HG03439 (cell line): ENCODE measurements around the gene GLI3.
A peak's percentile ranks its signal among the peaks of the same experiment; 100 is the strongest.

Source experiments
- ATAC-seq: cut with Tn5 transposase; IDR thresholded peaks from one replicate; pipeline ENCODE4 v1.9.1; 2021; ENCODE audit warnings: mild to moderate bottlenecking, moderate library complexity; ENCODE audit not compliant: unreplicated experiment

The GLI3 gene

GRCh38 chr7:41975849-41976248 is 261.2 kb downstream of the GLI3 start:
- ATAC-seq: no peak

- no peak for ATAC-seq
Measured at GRCh38 chr7:41974870-41975557, 262.0 kb downstream of the GLI3 start.

- ATAC-seq: no peak
Measured at GRCh38 chr7:41973202-41973730, 263.7 kb downstream of the GLI3 start.

GRCh38 chr7:41972776-41973175 is 264.2 kb downstream of the GLI3 start:
- ATAC-seq: no peak

GRCh38 chr7:41972270-41972669 is 264.7 kb downstream of the GLI3 start:
- no peak for ATAC-seq

GRCh38 chr7:41971640-41972187 is 265.3 kb downstream of the GLI3 start:
- ATAC-seq: no peak

GRCh38 chr7:41970941-41971340 is 266.1 kb downstream of the GLI3 start:
- ATAC-seq: no peak

- no peak for ATAC-seq
Measured at GRCh38 chr7:41969561-41970105, 267.4 kb downstream of the GLI3 start.

- no peak for ATAC-seq
Measured at GRCh38 chr7:41967156-41967555, 269.9 kb downstream of the GLI3 start.

- ATAC-seq: no peak
Measured at GRCh38 chr7:41965951-41966505, 271.0 kb downstream of the GLI3 start.

GRCh38 chr7:41964849-41965745 is 271.9 kb downstream of the GLI3 start:
- ATAC-seq: no peak

- no peak for ATAC-seq
Measured at GRCh38 chr7:41964183-41964753, 272.7 kb downstream of the GLI3 start.

- ATAC-seq: no peak
Measured at GRCh38 chr7:41956705-41957104, 280.3 kb downstream of the GLI3 start.

- no peak for ATAC-seq
Measured at GRCh38 chr7:41955893-41956675, 280.9 kb downstream of the GLI3 start.

GRCh38 chr7:41955451-41955850 is 281.6 kb downstream of the GLI3 start:
- ATAC-seq: no peak

- ATAC-seq: no peak
Measured at GRCh38 chr7:41954976-41955375, 282.0 kb downstream of the GLI3 start.

- ATAC-seq: no peak
Measured at GRCh38 chr7:41948503-41948902, 288.5 kb downstream of the GLI3 start.

- peak; percentile 84 for ATAC-seq
Measured at GRCh38 chr7:41943094-41943577, 293.9 kb downstream of the GLI3 start.

GRCh38 chr7:41942468-41943093 is 294.4 kb downstream of the GLI3 start:
- ATAC-seq: peak; percentile 9
